GM12891 (cell line): ENCODE measurements around the gene DOCK8.

ENCODE experiments used
- DNase-seq: peaks from one replicate; pipeline ENCODE4 v3.0.0; 2011; ENCODE audit warnings: low spot score; ENCODE audit not compliant: insufficient read length
- FAIRE-seq: peaks from 2 replicates; lab custom pipeline; 2011; peaks lifted over from hg19 to GRCh38; lab: Jason Lieb, UNC
- PAX5 ChIP-seq: IDR thresholded peaks from 2 replicates; pipeline ENCODE4 v1.6.1; 2011; ENCODE audit warnings: low read length, moderate library complexity, mild to moderate bottlenecking; ENCODE audit not compliant: insufficient read depth, severe bottlenecking
- POLR2A ChIP-seq: IDR thresholded peaks from 2 replicates; pipeline ENCODE4 v1.6.1; 2011; ENCODE audit warnings: low read depth, low read length, control low read depth
- POLR2AphosphoS5 ChIP-seq: IDR thresholded peaks from 2 replicates; pipeline ENCODE4 v1.6.1; 2011; ENCODE audit warnings: low read depth, low read length, control low read depth
- POU2F2 ChIP-seq: IDR thresholded peaks from 2 replicates; pipeline ENCODE4 v1.6.1; 2011; ENCODE audit warnings: low read depth, mild to moderate bottlenecking, control low read depth, low read length, moderate library complexity
- SPI1 ChIP-seq: IDR thresholded peaks from 2 replicates; pipeline ENCODE4 v1.6.1; 2011; ENCODE audit warnings: low read depth, low read length, control low read depth
- TAF1 ChIP-seq: IDR thresholded peaks from 2 replicates; pipeline ENCODE4 v1.6.1; 2011; ENCODE audit warnings: low read depth, low read length, control low read depth

DOCK8 gene

DNA sequence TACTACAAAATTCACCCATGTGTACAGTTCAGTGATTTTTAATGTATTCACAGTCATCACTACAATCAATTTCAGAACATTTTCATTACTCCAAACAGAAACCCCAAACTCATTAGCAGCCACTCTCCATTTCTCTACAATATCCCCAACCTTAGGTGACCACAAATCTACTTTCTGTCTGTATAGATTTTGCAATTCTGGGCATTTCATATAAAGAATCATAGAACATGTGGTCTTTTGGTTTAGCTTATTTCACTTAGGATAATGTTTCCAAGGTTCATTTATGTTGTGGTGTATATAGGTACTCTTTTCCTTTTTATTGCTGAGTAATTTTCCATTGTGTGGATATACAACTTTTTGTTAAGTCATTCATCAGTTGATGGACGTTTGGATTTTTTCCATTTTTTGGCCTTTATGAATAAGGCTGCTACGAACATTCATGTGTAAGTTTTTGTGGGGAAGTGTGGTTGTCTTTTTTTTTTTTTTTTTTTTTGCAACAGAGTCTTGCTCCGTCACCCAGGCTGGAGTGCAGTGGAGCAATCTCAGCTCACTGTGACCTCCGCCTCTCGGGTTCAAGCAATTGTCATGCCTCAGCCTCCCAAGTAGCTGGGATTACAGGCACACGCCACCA is 54.5 kb downstream of the DOCK8 start:
- FAIRE-seq (peak; percentile 50), DNase-seq (no peak)
- TF ChIP-seq POLR2A, result no peak
- no peak for TF ChIP-seq TAF1
- no peak for TF ChIP-seq PAX5
- no peak for TF ChIP-seq SPI1
- TF ChIP-seq POLR2AphosphoS5, result no peak
- no peak for TF ChIP-seq POU2F2

DNA sequence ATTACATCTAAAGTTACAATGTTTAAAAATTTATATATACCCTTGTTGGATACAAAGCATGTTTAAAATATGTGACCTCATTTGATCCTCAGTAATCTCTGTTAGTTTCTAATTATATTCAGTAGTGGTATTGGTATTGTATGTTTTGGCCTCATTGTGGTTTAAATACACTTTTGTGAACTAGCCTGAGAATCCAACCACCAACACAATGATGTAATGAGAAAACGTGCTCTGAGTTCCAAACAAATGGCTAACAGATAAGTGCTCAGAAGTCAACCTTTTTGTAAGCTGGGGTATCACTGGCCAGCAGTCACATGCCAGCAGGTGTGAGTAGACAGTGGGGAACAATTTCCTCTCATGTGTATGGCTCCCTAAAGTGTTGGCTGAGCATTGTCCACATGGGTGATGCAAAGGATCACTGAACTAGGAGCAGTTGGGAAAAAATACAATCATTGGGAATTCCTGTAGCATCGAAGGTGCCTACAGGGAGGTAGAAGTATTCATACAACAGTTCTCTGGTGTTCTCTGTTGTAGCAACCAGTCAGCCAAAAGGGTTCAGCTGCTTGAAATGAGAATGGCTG is 56.1 kb downstream of the DOCK8 start:
- no peak for FAIRE-seq
- DNase-seq, result no peak

DNA sequence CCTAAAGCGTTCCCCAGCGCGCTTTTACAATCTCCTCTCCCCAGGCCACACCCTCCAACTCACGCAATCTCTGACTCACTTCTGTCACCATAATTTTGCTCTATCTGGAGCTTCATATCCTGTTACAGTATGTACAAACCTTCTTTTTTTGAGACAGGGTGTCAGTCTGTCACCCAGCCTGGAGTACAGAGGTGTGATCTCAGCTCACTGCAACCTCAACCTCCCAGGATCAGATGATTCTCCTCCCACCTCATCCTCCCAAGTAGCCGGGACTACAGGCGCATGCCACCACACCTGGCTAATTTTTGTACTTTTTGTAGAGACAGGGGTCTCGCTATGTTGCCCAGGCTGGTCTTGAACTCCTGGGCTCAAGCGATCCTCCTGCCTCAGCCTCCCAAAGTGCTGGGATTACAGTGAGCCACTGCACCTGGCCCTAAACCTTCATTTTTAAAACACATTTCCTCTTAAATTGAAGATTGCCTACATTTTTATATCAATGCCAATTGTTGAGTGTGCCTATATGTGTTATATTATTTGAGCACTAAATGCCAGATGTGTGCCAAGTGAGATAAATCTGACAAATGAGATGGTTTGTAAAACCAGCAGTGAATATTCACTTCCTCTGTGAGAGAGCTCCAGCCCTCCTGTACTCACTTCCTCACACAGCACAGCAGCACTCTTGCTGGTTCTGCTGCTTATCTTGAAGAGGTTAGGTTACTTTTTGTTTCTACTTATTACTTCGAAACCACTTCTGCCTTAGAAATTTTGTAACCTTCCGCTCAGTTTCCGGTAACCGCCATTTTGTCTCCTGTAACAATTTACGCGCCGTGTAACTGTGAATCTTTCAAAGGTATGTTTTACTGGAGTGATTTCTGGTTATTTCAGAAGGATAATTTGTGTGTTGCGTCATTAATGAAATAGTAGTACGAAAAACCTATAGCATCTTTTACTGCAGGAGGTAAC is 57.9 kb downstream of the DOCK8 start:
- DNase-seq, result peak; percentile 24
- FAIRE-seq, result peak; percentile 99
- TF ChIP-seq POLR2AphosphoS5 (peak; percentile 80; the same call in 1 of the 2 replicates), SPI1 (peak; percentile 98), TAF1 (peak; percentile 52; the same call in 1 of the 2 replicates), PAX5 (no peak), POLR2A (peak; percentile 84), POU2F2 (0 out of 2 replicates have a peak, but pooled peaks have one; percentile 48)

More for the DNA sequence above, 56.1 kb downstream of the DOCK8 start:
- no peak for TF ChIP-seq POLR2AphosphoS5
- no peak for TF ChIP-seq SPI1
- no peak for TF ChIP-seq POLR2A
- TF ChIP-seq POU2F2, result no peak
- TF ChIP-seq TAF1, result no peak
- no peak for TF ChIP-seq PAX5

DNA sequence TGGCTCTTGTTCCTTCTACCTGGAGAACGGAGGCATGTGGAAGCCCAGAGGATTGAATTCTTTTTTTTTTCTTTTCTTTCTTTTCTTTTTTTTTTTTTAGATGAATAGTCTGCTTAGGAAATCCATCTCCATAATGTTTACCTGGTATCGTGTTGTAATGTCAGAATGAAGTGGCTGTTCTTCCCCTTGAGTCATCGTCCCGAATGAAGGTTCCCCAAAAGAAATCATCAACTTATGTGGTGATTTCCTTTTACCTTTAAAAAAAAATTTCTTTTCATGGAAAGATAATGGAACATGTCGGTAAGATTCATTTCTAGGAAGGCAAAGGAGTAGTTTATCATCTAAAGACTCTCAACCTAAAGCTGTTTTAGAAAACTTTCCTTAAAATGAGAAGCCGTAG is 59.7 kb downstream of the DOCK8 start:
- FAIRE-seq (peak; percentile 40), DNase-seq (no peak)
- TF ChIP-seq POU2F2 (no peak), PAX5 (no peak), TAF1 (no peak), POLR2A (no peak), POLR2AphosphoS5 (no peak), SPI1 (no peak)

DNA sequence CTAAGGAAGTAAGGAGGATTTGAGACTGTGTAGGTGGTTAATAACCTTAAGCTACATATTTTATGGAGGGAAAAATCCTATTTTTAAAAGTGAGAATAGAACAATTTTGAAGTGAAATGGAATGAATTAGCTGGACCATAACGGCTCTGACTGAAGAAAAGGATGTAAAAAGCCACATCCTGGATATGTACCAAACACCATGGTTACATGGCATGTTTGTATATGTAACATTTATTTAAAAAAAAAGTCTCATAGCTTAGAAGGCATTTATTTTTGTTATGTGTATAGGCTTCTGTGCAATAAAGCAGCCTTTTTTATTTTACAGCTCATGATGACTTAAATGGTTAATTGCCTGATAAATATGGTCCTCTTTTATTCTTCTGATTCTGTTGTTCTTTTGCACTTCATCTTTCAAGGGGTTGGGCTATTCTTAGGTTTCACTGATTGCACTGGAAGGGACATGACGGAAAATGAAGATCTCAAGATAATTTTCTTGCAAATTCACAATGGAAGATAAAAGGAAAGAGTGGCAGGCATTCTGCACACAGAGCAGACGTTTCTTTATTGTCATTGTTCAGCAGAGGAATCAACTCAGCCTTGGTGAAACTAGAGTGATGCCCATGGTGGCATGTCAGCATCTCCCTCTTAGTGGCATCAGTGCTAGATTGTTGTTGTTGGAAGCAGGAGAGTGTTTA is 63.1 kb downstream of the DOCK8 start:
- FAIRE-seq (no peak), DNase-seq (no peak)
- TF ChIP-seq POLR2A, result no peak
- no peak for TF ChIP-seq TAF1
- TF ChIP-seq PAX5, result no peak
- no peak for TF ChIP-seq SPI1
- TF ChIP-seq POLR2AphosphoS5, result no peak
- TF ChIP-seq POU2F2, result no peak

DNA sequence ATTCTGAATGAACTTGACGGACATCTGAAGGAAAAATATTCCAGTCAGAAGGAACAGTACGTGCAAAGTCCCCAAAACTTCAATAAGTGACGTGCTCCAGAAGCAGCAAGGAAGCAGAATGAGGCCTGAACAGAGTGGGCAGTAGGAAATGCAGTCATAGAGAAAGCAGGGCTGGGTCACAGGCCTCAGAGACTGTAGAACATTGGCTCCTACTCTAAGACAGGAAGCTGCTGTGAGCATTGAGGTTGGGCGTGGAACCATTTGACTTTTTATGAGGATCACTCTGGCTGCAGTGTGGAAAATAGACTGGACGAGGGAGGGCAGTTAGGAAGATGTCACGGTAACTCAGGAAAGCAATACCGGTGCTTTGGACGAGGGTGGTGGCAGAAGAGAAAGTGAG is 64.0 kb downstream of the DOCK8 start:
- DNase-seq (no peak), FAIRE-seq (peak; percentile 85)
- TF ChIP-seq POLR2AphosphoS5 (no peak), POLR2A (peak; percentile 32; the same call in 1 of the 2 replicates)

DNA sequence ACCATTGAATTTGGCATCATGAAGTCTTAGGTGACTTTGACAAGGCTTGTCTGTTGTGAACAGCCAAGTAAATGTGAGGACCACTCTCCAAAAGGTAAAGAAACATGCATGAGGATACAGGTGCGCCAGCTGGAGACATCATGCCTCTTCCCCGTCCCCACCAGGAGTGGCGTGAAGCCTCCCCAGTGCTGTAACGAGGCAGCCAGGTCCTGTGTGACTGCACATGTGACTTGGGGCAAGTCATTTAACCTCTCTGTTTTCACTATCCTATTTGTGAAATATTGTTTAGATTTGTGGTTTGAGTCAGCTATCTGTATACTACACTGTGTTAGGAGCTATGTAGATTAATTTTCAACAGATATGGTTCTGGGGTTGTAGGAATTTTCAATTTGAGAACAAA is 65.0 kb downstream of the DOCK8 start:
- FAIRE-seq (no peak), DNase-seq (no peak)
- no peak for TF ChIP-seq POLR2AphosphoS5
- no peak for TF ChIP-seq POLR2A
- no peak for TF ChIP-seq PAX5
- no peak for TF ChIP-seq POU2F2
- TF ChIP-seq SPI1, result no peak
- TF ChIP-seq TAF1, result no peak

DNA sequence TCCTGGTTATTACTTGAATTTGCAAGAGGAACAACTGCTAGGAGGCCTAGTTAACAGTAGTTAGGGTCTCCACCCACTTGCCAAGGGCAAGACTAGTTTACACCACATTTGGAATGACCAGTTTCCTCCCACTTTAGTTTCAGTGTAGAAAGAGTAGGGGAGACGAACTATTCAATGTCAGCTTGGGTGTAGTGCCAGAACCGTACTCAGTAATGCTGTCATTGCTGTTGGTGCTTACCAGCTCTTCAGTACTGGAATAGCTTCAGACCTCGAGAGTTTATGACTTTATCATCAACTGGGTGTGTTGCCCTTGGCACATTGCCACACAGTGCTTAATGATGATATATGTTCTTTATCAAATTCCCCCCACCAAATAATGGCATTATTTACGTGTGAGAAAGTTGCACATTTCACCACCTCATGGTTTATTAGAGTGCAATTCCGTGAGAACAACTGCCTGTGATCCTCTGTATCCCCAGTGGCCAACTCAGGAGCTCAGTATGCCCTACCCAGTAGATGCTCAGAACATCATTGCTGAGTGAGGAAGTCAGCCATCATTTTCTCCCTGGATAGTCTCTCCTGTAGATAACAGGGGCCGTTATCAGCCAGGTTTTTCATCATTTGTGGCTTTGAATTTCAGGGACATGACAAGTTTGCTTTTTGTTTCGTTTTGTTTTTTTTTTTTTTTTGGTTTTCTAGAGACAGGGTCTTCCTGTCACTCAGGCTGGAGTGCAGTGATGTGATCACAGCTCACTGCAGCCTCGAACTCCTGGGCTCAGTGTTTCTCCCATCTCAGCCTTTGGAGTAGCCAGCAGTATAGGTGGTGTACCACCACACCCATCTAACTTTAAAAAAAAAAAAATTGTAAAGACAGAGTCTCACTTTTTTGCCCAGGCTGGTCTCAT is 67.3 kb downstream of the DOCK8 start:
- no peak for DNase-seq
- peak; percentile 91 for FAIRE-seq
- no peak for TF ChIP-seq POLR2A
- TF ChIP-seq TAF1, result no peak
- no peak for TF ChIP-seq PAX5
- no peak for TF ChIP-seq SPI1
- TF ChIP-seq POLR2AphosphoS5, result no peak
- TF ChIP-seq POU2F2, result no peak
